ENCODE results near the gene SBF2. TPM values are rescaled to one million over a fixed set of nuclear protein-coding genes. Genes with fewer than 3 reads are reported as not detected.
"Not testable (repeated sequence)": the region's sequence is repeated elsewhere in the genome, so short reads cannot be mapped to it uniquely, and the experiment has no call there.

The SBF2 gene
- total RNA-seq, 2 experiments from 2014 or later = 6.0 to 6.1 TPM

DNA sequence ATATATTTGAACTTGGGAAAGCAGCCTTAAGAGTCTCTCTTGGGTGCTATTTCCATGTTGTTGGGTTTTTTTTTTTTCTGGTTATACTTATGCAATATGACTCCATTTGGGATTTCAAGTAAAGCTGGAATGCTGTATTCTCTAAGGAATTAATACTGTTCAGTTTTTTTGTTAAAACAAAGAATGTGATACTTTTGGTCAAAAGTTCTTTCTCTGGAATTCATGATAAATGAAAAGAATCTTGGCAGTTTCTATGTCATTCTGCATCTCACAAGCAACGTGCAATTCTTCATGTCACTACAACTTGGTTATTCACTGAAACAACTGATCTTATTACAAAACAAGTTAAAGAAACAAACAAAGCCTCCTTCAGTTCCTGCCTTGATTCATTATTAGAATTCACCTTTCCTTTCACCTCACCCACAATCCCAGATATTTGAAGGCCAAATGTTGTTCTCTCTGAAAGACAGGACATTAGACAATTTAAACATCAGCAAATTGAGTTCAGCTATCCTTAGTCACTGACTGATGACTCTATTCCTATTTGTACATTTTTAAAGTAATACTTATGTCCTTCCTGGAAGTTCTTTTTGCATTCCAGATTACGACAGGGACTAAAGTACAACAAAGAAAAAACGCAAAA, 176.2 kb downstream of the SBF2 start:
- DNase-seq = no peak
- H3K36me3 Mint-ChIP-seq = peaks cover 2% of the 10 kb centered on the region
- no peak overlapping the region for H3K27ac Mint-ChIP-seq
- H3K9me3 Mint-ChIP-seq = peaks cover 3% of the 10 kb centered on the region
- no peak overlapping the region for H3K4me3 Mint-ChIP-seq
- H3K27me3 Mint-ChIP-seq = no peaks in the 10 kb centered on the region
- H3K4me1 Mint-ChIP-seq = no peaks in the 10 kb centered on the region

DNA sequence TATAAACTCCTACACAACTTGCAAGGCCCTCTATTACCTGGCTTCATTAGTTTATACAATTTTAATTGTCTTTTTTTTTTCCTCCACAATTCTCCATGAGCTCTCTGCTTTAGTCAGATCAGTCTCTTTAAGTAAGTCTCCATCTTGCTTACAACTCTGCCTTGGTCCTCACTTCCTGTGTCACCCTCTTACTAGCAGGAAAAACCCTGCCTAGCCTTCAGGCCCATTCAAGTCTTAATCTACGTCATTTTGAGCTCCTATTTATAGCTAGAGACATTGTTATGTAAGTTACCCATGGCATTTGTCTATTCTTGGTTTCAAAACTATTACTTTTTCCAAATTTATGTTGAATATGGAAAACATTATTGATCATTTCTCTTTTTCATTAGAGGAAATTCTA, 177.4 kb downstream of the SBF2 start:
- H3K36me3 Mint-ChIP-seq = peaks cover 5% of the 10 kb centered on the region
- no peak overlapping the region for H3K27ac Mint-ChIP-seq
- no peaks in the 10 kb centered on the region for H3K4me1 Mint-ChIP-seq

GRCh38 chr11:10114593-10115404, 179.2 kb downstream of the SBF2 start:
- Mint-ChIP-seq H3K27me3 (no peaks in the 10 kb centered on the region), H3K36me3 (peaks cover 7% of the 10 kb centered on the region), H3K27ac (no peak overlapping the region), H3K4me3 (no peak overlapping the region), H3K9me3 (peaks cover 6% of the 10 kb centered on the region), H3K4me1 (no peaks in the 10 kb centered on the region)
- DNase-seq = no peak

More for the DNA sequence above, 177.4 kb downstream of the SBF2 start:
- Mint-ChIP-seq H3K4me3 (no peak overlapping the region), H3K27me3 (no peaks in the 10 kb centered on the region), H3K9me3 (peaks cover 6% of the 10 kb centered on the region)
- DNase-seq = no peak

DNA sequence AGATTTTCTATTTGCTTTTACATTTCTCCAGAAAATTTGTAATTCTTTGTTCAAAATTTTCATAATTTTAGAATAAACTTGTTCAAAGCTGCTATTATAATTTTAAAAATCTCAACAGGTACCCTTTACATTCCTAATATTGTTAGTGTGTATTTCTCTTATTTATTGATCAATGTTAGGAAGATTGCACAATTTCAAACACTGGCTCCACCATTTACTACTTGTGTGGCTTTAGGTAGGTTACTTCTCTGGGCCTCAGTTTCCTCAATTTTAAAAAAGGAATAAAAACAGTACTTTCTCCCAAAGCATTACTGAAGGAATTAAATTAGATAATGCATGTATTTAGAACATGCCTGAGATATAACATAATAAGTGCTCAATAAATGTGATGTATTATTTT, 180.2 kb downstream of the SBF2 start:
- Mint-ChIP-seq H3K27me3 (no peaks in the 10 kb centered on the region), H3K27ac (no peak overlapping the region), H3K4me1 (no peaks in the 10 kb centered on the region), H3K36me3 (peaks cover 6% of the 10 kb centered on the region), H3K9me3 (peaks cover 8% of the 10 kb centered on the region), H3K4me3 (no peak overlapping the region)
- DNase-seq = no peak

- H3K27ac Mint-ChIP-seq = no peak overlapping the region
- no peaks in the 10 kb centered on the region for H3K27me3 Mint-ChIP-seq
- H3K36me3 Mint-ChIP-seq = peaks cover 5% of the 10 kb centered on the region
- no peak overlapping the region for H3K4me3 Mint-ChIP-seq
- peaks cover 5% of the 10 kb centered on the region for H3K9me3 Mint-ChIP-seq
- no peak for DNase-seq
- no peaks in the 10 kb centered on the region for H3K4me1 Mint-ChIP-seq
Observed at GRCh38 chr11:10109806-10110205, 184.2 kb downstream of the SBF2 start.

DNA sequence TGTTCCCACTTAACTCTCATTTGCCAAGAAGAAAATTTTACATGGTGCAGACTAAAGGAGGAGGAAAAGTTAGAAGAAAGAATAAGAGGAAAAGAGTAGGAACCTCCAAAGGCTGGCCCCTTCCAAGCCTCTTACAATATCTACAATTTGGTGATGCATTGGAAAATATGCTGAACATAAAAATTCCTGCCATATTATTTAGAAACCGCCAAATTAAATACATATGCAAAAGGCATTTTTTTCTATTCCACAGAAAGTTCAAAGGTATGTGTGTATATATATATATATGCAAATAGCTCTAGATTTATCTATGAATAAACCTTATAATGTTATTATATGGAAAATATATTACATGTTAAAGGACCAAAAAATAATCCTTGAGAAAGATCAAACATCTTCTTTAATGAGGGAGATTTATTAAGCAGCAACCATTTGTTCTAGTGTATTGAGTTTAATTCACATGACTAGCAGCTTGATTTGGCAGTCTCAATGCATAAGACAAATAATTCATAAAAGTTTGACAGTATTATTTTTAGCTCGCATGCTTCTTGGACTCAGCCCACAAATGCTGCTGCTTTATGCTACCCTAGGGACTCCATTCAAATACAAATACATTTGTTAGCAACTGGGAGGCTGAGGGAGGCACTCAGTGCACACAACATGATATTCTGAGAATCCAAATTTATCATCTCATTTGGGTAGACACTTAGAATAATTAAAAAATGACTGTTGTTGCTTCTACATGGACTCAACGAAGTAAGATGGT, 184.9 kb downstream of the SBF2 start:
- Mint-ChIP-seq H3K36me3 (peaks cover 5% of the 10 kb centered on the region), H3K9me3 (peaks cover 5% of the 10 kb centered on the region)
- no peak for DNase-seq

DNA sequence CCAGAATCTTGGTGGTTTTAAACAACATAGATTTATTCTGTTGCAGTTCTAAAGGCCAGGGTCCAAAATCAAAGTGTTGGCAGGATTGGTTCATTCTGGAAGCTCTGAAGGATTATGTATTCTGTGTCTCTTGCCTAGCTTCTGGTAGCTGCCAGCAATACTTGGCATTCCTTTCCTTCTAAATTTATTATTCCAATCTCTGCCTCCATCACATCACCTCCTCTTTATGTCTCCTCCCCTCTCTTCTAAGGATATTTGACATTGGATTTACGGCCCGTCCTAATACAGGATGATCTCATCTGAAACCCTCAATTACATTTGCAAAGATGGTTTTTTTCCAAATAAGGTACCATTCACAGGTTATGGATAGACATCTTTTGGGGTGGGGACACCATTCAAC, 186.5 kb downstream of the SBF2 start:
- H3K36me3 Mint-ChIP-seq = peaks cover 4% of the 10 kb centered on the region
- peaks cover 4% of the 10 kb centered on the region for H3K9me3 Mint-ChIP-seq
- no peaks in the 10 kb centered on the region for H3K27me3 Mint-ChIP-seq
- no peaks in the 10 kb centered on the region for H3K4me1 Mint-ChIP-seq
- H3K4me3 Mint-ChIP-seq = no peak overlapping the region
- no peak overlapping the region for H3K27ac Mint-ChIP-seq
- DNase-seq = no peak

More for the DNA sequence above, 184.9 kb downstream of the SBF2 start:
- H3K4me1 Mint-ChIP-seq = no peaks in the 10 kb centered on the region
- H3K27me3 Mint-ChIP-seq = no peaks in the 10 kb centered on the region
- no peak overlapping the region for H3K27ac Mint-ChIP-seq
- no peak overlapping the region for H3K4me3 Mint-ChIP-seq

DNA sequence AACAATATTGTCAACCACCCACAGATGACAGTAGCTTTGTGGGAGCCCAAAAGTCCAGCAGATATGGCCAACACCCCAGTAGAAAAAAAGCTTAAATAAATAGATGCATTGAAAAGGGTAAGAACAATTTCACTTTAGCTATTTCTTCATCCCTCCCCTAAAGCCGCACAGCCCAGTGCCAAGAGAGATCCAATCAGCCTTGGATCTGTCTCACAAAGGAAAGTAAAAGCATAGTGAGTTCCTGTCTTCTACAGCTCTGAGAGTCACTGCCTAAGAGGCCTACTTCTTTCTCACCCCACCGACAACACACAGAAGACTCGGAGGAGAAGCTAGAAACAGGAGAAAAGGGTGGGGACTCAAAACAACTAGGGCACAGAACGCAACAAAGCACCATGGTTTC, 196.4 kb downstream of the SBF2 start:
- no peaks in the 10 kb centered on the region for H3K4me1 Mint-ChIP-seq
- H3K9me3 Mint-ChIP-seq = peaks cover 27% of the 10 kb centered on the region
- no peak for DNase-seq
- no peaks in the 10 kb centered on the region for H3K27me3 Mint-ChIP-seq
- no peak overlapping the region for H3K4me3 Mint-ChIP-seq
- H3K27ac Mint-ChIP-seq = no peak overlapping the region
- peaks cover 35% of the 10 kb centered on the region for H3K36me3 Mint-ChIP-seq

- no peak overlapping the region for H3K27ac Mint-ChIP-seq
- H3K9me3 Mint-ChIP-seq = peaks cover 27% of the 10 kb centered on the region
- peaks cover under 1% of the 10 kb centered on the region for H3K4me1 Mint-ChIP-seq
- no peak for DNase-seq
- no peak overlapping the region for H3K4me3 Mint-ChIP-seq
- no peaks in the 10 kb centered on the region for H3K27me3 Mint-ChIP-seq
- peaks cover 31% of the 10 kb centered on the region for H3K36me3 Mint-ChIP-seq
Observed at GRCh38 chr11:10096987-10097386, 197.0 kb downstream of the SBF2 start.

DNA sequence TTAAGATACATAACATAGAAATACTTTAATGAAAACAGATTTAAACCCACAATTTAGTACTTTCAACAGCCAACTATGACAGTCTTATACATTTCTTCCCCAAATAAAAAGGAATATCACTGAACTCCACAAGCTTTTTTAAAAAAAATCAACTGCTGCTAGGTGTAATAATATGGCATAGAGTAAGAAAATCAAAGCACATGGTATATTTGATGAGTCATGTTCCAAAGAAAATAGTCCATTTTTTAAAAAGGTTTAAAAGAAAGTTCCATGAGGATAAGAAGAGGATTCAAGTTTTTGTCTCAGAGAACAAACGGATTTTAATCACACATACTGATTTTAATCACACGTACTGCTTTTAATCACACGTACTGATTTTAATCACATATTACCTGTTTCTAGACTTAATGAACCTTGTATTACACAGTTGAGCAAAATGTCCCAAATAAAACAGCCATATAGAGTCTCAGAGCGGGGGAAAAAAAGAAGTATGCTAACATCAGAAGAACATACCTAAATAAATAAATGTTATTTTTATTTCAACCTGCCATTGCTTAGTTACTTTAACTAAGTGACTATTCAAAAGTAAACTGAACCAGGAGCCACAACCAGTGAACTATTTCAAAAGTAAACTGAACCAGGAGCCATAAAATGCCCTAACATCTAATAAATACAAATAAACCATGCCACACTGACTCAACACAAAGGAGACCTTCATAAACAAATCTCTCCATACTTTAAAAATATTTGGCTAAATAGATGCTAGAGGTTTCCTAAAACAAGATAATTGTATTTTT, 198.4 kb downstream of the SBF2 start:
- peaks cover 24% of the 10 kb centered on the region for H3K9me3 Mint-ChIP-seq
- no peaks in the 10 kb centered on the region for H3K27me3 Mint-ChIP-seq

DNA sequence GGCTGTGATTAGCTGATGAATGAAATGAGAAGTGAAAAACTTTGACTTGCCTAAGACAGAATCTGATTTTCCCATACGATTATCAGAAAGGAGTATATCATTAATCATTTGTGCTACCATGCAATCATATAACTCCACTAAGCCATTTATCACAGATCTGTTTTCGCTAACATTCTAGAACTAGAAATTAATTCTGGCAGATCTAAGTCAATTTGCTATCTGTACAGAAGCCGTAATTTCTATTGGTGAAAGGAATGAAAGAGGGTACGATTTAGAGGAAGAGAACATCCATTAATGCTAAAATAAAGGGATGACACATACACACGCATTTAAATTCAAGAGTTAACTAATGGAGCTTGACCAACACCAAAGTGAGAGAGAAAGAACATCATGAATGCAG, 201.6 kb downstream of the SBF2 start:
- DNase-seq = no peak
- H3K27me3 Mint-ChIP-seq = no peaks in the 10 kb centered on the region
- no peak overlapping the region for H3K27ac Mint-ChIP-seq
- no peak overlapping the region for H3K4me3 Mint-ChIP-seq
- peaks cover 4% of the 10 kb centered on the region for H3K36me3 Mint-ChIP-seq
- peaks cover 3% of the 10 kb centered on the region for H3K9me3 Mint-ChIP-seq
- H3K4me1 Mint-ChIP-seq = peaks cover 9% of the 10 kb centered on the region

More for the DNA sequence above, 198.4 kb downstream of the SBF2 start:
- peaks cover 25% of the 10 kb centered on the region for H3K36me3 Mint-ChIP-seq
- no peak overlapping the region for H3K27ac Mint-ChIP-seq
- no peak overlapping the region for H3K4me3 Mint-ChIP-seq
- no peak for DNase-seq
- H3K4me1 Mint-ChIP-seq = peaks cover 9% of the 10 kb centered on the region

DNA sequence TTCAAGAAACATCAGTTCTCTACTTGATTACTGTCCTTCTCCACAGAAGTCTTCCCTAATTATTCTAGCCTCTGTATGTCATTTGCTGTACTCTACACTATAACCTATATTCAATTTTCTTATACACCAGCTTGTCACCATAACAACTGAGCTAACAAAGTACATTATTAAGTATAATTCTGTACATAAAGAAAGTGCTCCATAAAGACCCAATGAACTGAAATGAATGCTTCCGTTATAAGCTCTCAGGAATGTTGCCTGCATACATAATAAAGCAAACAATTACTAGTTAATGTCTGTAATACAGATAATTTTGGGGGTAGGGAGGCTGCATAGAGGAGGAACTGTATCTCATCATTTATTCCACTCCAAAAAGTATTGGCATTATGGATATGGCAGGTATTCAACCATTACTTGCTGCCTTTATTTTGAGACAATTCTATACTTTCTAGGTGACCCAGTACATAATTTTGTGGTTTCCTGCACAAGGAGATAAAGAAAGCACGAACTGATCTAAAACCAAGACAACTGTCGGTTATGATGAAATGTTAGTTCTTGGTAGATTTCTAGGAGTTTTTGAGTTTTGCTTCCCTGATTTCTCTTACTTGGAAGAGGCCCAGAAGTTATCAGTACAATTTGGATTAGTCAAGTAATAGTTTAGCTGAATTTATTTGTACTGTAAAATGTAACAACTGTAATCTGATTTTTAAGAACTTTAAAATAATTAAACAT, 202.5 kb downstream of the SBF2 start:
- Mint-ChIP-seq H3K27ac (no peak overlapping the region), H3K27me3 (no peaks in the 10 kb centered on the region), H3K36me3 (peaks cover 3% of the 10 kb centered on the region), H3K9me3 (peaks cover 3% of the 10 kb centered on the region), H3K4me1 (peaks cover 9% of the 10 kb centered on the region), H3K4me3 (no peak overlapping the region)
- DNase-seq = no peak

DNA sequence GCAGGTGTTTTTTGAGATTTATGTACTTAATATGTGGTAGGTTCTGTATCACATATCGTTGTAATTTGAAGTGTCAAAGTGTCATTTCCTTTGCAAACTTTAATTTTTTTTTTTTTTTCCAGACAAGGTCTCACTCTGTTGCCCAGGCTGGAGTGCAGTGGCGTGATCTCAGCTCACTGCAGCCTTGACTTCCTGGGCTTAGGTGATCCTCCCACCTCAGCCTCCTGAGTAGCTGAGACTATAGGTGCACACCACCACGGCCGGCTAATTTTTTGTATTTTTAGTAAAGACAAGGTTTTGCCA, 206.1 kb downstream of the SBF2 start:
- peaks cover 22% of the 10 kb centered on the region for H3K9me3 Mint-ChIP-seq
- DNase-seq, H3K27ac Mint-ChIP-seq, H3K36me3 Mint-ChIP-seq, H3K4me3 Mint-ChIP-seq, H3K4me1 Mint-ChIP-seq, H3K27me3 Mint-ChIP-seq: not testable (repeated sequence)

GRCh38 chr11:10087186-10087922, 206.7 kb downstream of the SBF2 start:
- Mint-ChIP-seq H3K27me3 (no peaks in the 10 kb centered on the region), H3K36me3 (peaks cover 11% of the 10 kb centered on the region), H3K4me3 (no peak overlapping the region), H3K27ac (no peak overlapping the region), H3K9me3 (peaks cover 26% of the 10 kb centered on the region), H3K4me1 (peaks cover 9% of the 10 kb centered on the region)
- no peak for DNase-seq

Measured in activated naive CD8-positive, alpha-beta T cell treated with anti-CD3 and anti-CD28 coated beads for 36 hours (primary cell).